ENCODE measurements around the gene ALKAL2. TPM values are rescaled to one million over a fixed set of nuclear protein-coding genes. Genes with fewer than 3 reads are reported as not detected.

The ALKAL2 gene
- total RNA-seq, 1 experiment from 2014 or later = not detected

DNA sequence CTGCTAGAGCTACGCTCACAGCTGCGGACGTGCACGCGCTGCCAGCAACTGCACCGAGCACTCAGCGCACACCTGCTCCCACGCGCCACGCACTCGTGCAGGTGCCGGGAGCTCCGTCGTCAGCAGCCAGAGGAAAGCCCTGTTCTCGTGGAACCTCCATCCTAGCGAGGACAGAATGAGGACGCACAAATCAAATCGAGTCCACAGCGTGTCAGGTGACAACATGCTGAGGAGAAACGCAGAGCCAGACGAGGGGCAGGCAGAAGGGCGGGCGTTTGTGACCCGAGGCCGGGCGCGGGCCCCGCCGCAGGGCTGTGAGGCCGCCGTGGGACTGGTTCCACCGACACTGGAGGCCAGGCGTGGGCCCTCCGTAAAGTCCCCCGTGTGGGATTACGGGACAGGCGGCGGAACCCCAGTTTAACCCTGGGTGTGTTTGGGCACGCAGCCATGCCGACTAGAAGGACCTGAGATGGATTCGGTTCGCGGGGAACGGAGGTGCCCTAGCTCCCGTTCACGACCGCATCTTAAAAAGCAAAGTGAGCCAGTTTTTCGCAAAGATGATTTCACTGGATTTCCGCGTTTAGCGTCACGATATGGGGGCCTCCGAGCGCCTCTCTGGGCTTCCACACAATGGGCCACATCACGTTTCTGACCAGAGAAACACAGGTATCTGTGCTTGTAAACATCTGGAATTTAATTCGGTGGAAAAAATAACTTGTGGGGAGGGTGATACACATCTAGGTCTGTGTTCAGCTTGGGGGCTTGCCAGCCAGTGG is 26.9 kb upstream of the ALKAL2 start:
- H3K36me3 ChIP-seq (ENCODE audit: control insufficient read depth in 1 of 2, insufficient read depth in 2 of 2, low read length in 2 of 2) = no peaks in the 10 kb centered on the region
- ATAC-seq = no peak
- no peak for DNase-seq (ENCODE audit: low read depth, low spot score)
- no peaks in the 10 kb centered on the region for H3K9me3 ChIP-seq (ENCODE audit: control insufficient read depth in 1 of 2, insufficient read depth in 1 of 2, low read depth in 1 of 2, low read length in 2 of 2)
- H3K27me3 ChIP-seq (ENCODE audit: insufficient read depth, low read length) = no peaks in the 10 kb centered on the region
- RAD21 ChIA-PET (ENCODE audit: low non-redundant PET in 1 of 2, low total read pairs in 2 of 2, uncharacterized antibody in 2 of 2, unreplicated experiment in 2 of 2) = no interaction called here
- no peaks in the 10 kb centered on the region for H3K4me1 ChIP-seq (ENCODE audit: control insufficient read depth in 1 of 2, insufficient read depth in 2 of 2, low read length in 2 of 2)
- H3K4me2 ChIP-seq (ENCODE audit: low read length) = no peak overlapping the region
- no peaks in the 10 kb centered on the region for H3K79me2 ChIP-seq (ENCODE audit: insufficient read depth, low read length)
- POLR2A ChIA-PET = no interaction called here
- CTCF ChIA-PET = no interaction called here
- H2AFZ ChIP-seq (ENCODE audit: low read depth, low read length, poor library complexity, severe bottlenecking) = no peak overlapping the region
- H4K20me1 ChIP-seq (ENCODE audit: insufficient read depth) = no peaks in the 10 kb centered on the region
- BruUV-seq (replicated peaks) = no TSS peak
- H3K9ac ChIP-seq (ENCODE audit: low read length) = no peak overlapping the region
- TF ChIP-seq SP1 (IDR thresholded peaks at IDR 0.05; ENCODE audit: low read depth) = no peak
- TF ChIP-seq, protein P1, sequence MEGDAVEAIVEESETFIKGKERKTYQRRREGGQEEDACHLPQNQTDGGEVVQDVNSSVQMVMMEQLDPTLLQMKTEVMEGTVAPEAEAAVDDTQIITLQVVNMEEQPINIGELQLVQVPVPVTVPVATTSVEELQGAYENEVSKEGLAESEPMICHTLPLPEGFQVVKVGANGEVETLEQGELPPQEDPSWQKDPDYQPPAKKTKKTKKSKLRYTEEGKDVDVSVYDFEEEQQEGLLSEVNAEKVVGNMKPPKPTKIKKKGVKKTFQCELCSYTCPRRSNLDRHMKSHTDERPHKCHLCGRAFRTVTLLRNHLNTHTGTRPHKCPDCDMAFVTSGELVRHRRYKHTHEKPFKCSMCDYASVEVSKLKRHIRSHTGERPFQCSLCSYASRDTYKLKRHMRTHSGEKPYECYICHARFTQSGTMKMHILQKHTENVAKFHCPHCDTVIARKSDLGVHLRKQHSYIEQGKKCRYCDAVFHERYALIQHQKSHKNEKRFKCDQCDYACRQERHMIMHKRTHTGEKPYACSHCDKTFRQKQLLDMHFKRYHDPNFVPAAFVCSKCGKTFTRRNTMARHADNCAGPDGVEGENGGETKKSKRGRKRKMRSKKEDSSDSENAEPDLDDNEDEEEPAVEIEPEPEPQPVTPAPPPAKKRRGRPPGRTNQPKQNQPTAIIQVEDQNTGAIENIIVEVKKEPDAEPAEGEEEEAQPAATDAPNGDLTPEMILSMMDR (IDR thresholded peaks at IDR 0.05 in 2 of 3, conservative IDR thresholded peaks at IDR 0.05 in 1 of 3; ENCODE audit: borderline replicate concordance in 1 of 3, insufficient read depth in 1 of 3, low read depth in 2 of 3, low read length in 2 of 3) = no peak
- TF ChIP-seq TCF7L2 (IDR thresholded peaks at IDR 0.05; ENCODE audit: borderline replicate concordance, extremely low read depth, insufficient read depth, insufficient read length) = no peak
- TF ChIP-seq RAD21 (IDR thresholded peaks at IDR 0.05; ENCODE audit: low read depth) = no peak
- TF ChIP-seq EZH2phosphoT487 (IDR thresholded peaks at IDR 0.05; ENCODE audit: borderline replicate concordance) = no peak
- no peak for TF ChIP-seq FOSL1 (IDR thresholded peaks at IDR 0.05; ENCODE audit: low read depth)
- no peak for TF ChIP-seq ELF1 (IDR thresholded peaks at IDR 0.05; ENCODE audit: borderline replicate concordance, low read depth)
- no peak for TF ChIP-seq JUND (IDR thresholded peaks at IDR 0.05)
- TF ChIP-seq, protein P2, sequence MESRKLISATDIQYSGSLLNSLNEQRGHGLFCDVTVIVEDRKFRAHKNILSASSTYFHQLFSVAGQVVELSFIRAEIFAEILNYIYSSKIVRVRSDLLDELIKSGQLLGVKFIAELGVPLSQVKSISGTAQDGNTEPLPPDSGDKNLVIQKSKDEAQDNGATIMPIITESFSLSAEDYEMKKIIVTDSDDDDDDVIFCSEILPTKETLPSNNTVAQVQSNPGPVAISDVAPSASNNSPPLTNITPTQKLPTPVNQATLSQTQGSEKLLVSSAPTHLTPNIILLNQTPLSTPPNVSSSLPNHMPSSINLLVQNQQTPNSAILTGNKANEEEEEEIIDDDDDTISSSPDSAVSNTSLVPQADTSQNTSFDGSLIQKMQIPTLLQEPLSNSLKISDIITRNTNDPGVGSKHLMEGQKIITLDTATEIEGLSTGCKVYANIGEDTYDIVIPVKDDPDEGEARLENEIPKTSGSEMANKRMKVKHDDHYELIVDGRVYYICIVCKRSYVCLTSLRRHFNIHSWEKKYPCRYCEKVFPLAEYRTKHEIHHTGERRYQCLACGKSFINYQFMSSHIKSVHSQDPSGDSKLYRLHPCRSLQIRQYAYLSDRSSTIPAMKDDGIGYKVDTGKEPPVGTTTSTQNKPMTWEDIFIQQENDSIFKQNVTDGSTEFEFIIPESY (IDR thresholded peaks at IDR 0.05; ENCODE audit: extremely low read depth, insufficient replicate concordance, low read length) = no peak
- no peak for TF ChIP-seq ZFX (IDR thresholded peaks at IDR 0.05)
- TF ChIP-seq, protein P3, sequence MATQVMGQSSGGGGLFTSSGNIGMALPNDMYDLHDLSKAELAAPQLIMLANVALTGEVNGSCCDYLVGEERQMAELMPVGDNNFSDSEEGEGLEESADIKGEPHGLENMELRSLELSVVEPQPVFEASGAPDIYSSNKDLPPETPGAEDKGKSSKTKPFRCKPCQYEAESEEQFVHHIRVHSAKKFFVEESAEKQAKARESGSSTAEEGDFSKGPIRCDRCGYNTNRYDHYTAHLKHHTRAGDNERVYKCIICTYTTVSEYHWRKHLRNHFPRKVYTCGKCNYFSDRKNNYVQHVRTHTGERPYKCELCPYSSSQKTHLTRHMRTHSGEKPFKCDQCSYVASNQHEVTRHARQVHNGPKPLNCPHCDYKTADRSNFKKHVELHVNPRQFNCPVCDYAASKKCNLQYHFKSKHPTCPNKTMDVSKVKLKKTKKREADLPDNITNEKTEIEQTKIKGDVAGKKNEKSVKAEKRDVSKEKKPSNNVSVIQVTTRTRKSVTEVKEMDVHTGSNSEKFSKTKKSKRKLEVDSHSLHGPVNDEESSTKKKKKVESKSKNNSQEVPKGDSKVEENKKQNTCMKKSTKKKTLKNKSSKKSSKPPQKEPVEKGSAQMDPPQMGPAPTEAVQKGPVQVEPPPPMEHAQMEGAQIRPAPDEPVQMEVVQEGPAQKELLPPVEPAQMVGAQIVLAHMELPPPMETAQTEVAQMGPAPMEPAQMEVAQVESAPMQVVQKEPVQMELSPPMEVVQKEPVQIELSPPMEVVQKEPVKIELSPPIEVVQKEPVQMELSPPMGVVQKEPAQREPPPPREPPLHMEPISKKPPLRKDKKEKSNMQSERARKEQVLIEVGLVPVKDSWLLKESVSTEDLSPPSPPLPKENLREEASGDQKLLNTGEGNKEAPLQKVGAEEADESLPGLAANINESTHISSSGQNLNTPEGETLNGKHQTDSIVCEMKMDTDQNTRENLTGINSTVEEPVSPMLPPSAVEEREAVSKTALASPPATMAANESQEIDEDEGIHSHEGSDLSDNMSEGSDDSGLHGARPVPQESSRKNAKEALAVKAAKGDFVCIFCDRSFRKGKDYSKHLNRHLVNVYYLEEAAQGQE (IDR thresholded peaks at IDR 0.05; ENCODE audit: low read depth) = no peak
- no peak for TF ChIP-seq SRF (IDR thresholded peaks at IDR 0.05; ENCODE audit: low read depth)
- TF ChIP-seq SIN3A (IDR thresholded peaks at IDR 0.05; ENCODE audit: low read depth) = no peak
- no peak for TF ChIP-seq ZNF274 (IDR thresholded peaks at IDR 0.05; ENCODE audit: low read depth, low read length)
- TF ChIP-seq CBX3 (IDR thresholded peaks at IDR 0.05; ENCODE audit: low read depth) = no peak
- no peak for TF ChIP-seq CEBPB (IDR thresholded peaks at IDR 0.05; ENCODE audit: low read depth)
- TF ChIP-seq, protein P4, sequence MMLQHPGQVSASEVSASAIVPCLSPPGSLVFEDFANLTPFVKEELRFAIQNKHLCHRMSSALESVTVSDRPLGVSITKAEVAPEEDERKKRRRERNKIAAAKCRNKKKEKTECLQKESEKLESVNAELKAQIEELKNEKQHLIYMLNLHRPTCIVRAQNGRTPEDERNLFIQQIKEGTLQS (IDR thresholded peaks at IDR 0.05) = no peak
- TF ChIP-seq POLR2A (IDR thresholded peaks at IDR 0.05; ENCODE audit: borderline replicate concordance, extremely low read depth, insufficient read depth, insufficient read length) = no peak
- no peak for TF ChIP-seq POLR2AphosphoS5 (IDR thresholded peaks at IDR 0.05; ENCODE audit: low read depth, low read length)
- no peak for TF ChIP-seq EGR1 (IDR thresholded peaks at IDR 0.05; ENCODE audit: low read depth)
- H3K9me2 ChIP-seq (ENCODE audit: insufficient read depth) = no peaks in the 10 kb centered on the region
- no peak overlapping the region for H3K27ac ChIP-seq (ENCODE audit: low read depth, low read length)
- H3K4me3 ChIP-seq (replicated peaks in 1 of 2; ENCODE audit: low read depth in 1 of 2, low read length in 2 of 2) = no peak overlapping the region
- intact Hi-C loops (cut with micrococcal nuclease) = no loop called here

Data from HCT116 (cell line).